Measurements from ENCODE around the gene NAPSA.

DNA sequence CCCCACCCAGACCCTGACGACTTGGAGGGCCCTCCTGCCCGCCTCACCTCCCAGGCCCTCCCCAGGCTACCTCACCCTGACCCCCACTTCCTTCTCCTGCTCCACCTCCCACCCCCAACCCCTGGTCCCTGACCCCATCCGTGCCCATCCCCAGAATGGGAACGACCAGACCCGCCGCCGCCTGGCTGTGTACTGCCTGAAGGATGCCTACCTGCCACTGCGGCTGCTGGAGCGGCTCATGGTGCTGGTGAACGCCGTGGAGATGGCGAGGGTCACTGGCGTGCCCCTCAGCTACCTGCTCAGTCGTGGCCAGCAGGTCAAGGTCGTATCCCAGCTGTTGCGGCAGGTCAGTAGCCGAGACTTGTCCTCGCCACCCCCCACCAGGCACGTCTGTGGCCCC, 41.4 kb upstream of the NAPSA start:
- TF ChIP-seq BHLHE40 (IDR thresholded peaks at IDR 0.05; ENCODE audit: borderline replicate concordance) (no peak), FOXK2 (IDR thresholded peaks at IDR 0.05) (no peak), FOXA1 (IDR thresholded peaks at IDR 0.05) (no peak), NFRKB (IDR thresholded peaks at IDR 0.05) (no peak), ARNT (IDR thresholded peaks at IDR 0.05) (no peak), HDGF (IDR thresholded peaks at IDR 0.05; ENCODE audit: borderline replicate concordance) (no peak), ELF4 (IDR thresholded peaks at IDR 0.05) (no peak), SUZ12 (IDR thresholded peaks at IDR 0.05) (no peak), FOXM1 (IDR thresholded peaks at IDR 0.05; ENCODE audit: borderline replicate concordance) (no peak), TARDBP (IDR thresholded peaks at IDR 0.05) (no peak)
- TF ChIP-seq, protein P1, sequence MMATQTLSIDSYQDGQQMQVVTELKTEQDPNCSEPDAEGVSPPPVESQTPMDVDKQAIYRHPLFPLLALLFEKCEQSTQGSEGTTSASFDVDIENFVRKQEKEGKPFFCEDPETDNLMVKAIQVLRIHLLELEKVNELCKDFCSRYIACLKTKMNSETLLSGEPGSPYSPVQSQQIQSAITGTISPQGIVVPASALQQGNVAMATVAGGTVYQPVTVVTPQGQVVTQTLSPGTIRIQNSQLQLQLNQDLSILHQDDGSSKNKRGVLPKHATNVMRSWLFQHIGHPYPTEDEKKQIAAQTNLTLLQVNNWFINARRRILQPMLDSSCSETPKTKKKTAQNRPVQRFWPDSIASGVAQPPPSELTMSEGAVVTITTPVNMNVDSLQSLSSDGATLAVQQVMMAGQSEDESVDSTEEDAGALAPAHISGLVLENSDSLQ (IDR thresholded peaks at IDR 0.05): no peak

Data from HEK293T (cell line).